ENCODE measurements around the gene GCAT.

GCAT gene

GRCh38 chr22:37855462-37855861 is 47.7 kb downstream of the GCAT start:
- no peak for DNase-seq (ENCODE audit: insufficient read length)
- no peak for FAIRE-seq
- TF ChIP-seq POLR2AphosphoS5 (IDR thresholded peaks at IDR 0.05; ENCODE audit: low read depth, low read length) = no peak
- TF ChIP-seq POLR2A (IDR thresholded peaks at IDR 0.05; ENCODE audit: low read depth, low read length) = no peak

DNA sequence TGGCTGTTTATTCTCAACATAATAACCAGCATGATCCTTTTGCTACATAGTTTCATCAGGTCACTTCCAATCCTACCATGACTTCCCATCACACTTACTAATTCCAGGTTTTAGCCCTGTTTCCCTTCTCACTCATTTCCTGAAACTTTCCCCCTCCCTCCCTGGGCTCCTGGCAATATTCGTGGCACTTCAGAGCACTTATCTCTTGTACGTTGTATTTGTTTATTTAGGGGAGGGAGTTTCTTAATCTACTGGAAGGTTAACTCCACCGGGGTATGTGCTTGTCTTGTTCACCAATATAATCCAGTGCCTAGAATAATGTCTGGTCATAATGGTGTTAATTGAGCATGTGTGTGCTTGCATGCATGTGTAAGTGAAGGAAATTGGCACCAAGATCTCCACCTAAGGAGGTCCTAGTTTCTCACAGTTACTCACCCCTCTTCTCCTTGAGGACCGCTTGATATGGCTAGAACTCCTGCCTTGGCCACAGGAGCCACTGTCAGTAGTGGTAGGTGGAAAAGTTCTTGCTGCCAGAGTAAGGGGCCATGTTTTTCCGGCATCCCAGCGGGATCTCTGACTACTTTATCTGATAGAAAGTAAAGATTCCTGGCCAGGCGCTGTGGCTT is 53.2 kb downstream of the GCAT start:
- DNase-seq (ENCODE audit: insufficient read length) (no peak), FAIRE-seq (no peak)
- TF ChIP-seq POLR2A (IDR thresholded peaks at IDR 0.05; ENCODE audit: low read depth, low read length) (no peak), POLR2AphosphoS5 (IDR thresholded peaks at IDR 0.05; ENCODE audit: low read depth, low read length) (no peak), TAF1 (IDR thresholded peaks at IDR 0.05; ENCODE audit: borderline replicate concordance, low read depth, low read length) (no peak)

- TF ChIP-seq POLR2A (IDR thresholded peaks at IDR 0.05; ENCODE audit: low read depth, low read length) = no peak
- TF ChIP-seq POLR2AphosphoS5 (IDR thresholded peaks at IDR 0.05; ENCODE audit: low read depth, low read length) = no peak
- TF ChIP-seq TAF1 (IDR thresholded peaks at IDR 0.05; ENCODE audit: borderline replicate concordance, low read depth, low read length) = no peak
- no peak for DNase-seq (ENCODE audit: insufficient read length)
- FAIRE-seq = no peak
These were observed 55.0 kb downstream of the GCAT start for GRCh38 chr22:37862570-37863325.

DNA sequence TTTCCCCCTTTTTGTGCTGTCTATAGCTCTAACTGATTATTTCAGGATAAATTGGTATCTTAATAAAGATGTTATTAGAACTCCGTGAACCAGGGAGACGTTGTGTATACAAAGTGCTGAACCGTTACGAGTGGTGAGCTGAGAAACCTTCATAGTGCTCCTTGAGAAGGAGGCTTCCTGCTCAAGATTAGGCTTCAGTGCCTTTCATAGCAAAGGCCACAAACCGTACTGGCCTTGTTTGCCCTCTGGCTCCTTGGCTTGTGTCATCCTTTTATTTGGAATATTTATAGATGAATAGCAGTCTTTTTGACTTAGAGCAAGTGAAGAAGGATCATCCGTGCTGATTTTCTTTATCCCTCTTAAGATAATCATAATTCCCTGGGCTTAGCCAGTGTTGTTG is 57.8 kb downstream of the GCAT start:
- no peak for FAIRE-seq
- TF ChIP-seq POLR2AphosphoS5 (IDR thresholded peaks at IDR 0.05; ENCODE audit: low read depth, low read length) = no peak
- no peak for TF ChIP-seq TAF1 (IDR thresholded peaks at IDR 0.05; ENCODE audit: borderline replicate concordance, low read depth, low read length)
- no peak for TF ChIP-seq POLR2A (IDR thresholded peaks at IDR 0.05; ENCODE audit: low read depth, low read length)
- DNase-seq (ENCODE audit: insufficient read length) = no peak
